ENCODE results near the gene USP7. TPM values are rescaled to one million over a fixed set of nuclear protein-coding genes. Genes with fewer than 3 reads are reported as not detected.

Gene USP7
- total and polyA plus RNA-seq, 10 of the 15 experiments (the other 5 are each of a cell fraction or from before 2014, with no cell fraction given), result 16.2 to 133 (median 60.5) TPM

DNA sequence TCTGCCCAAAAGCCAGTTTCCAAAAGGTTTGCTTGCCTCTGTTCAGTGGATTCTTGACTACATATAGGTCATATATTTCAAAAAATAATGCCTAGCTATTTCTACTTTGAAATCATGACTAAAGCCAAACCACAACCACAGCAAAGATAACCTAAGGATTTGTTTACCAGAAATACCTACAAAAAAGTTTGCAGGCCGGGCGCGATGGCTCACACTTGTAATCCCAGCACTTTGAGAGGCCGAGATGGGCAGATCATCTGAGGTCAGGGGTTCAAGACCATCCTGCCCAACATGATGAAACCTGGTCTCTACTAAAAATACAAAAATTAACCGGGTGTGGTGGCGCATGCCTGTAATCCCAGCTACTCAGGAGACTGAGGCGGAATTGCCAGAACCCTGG, 110.1 kb downstream of the USP7 start:
- H3K27ac ChIP-seq (ENCODE audit: control insufficient read depth, insufficient read depth), result no peak overlapping the region
- RAD21 ChIA-PET (ENCODE audit: unreplicated experiment), result no interaction called here
- no peaks in the 10 kb centered on the region for H3K9me3 ChIP-seq (replicated peaks; ENCODE audit: control insufficient read depth, insufficient read depth, low read length)
- H3K4me1 ChIP-seq (ENCODE audit: control insufficient read depth, insufficient read depth, low read length), result no peaks in the 10 kb centered on the region; the same call in 1 of the 2 replicates
- POLR2A ChIA-PET, result interaction anchor here (1.2 kb wide), 1 partner anchor 10 kb away, joined by 3 read pairs; no protein-coding TSS in a partner anchor
- H3K27me3 ChIP-seq (replicated peaks in 1 of 2; ENCODE audit: control insufficient read depth in 2 of 2, insufficient read depth in 2 of 2, low read length in 1 of 2), result no peaks in the 10 kb centered on the region
- H3K9ac ChIP-seq (ENCODE audit: control insufficient read depth, insufficient read depth, low read length), result no peak overlapping the region
- H3K36me3 ChIP-seq (ENCODE audit: control insufficient read depth in 2 of 2, insufficient read depth in 2 of 2, low read length in 1 of 2), result peaks cover 35 to 63% of the 10 kb centered on the region in 2 experiments
- no peak overlapping the region for H2AFZ ChIP-seq (ENCODE audit: control insufficient read depth, low read depth, low read length)
- 87% methylated on average over 7 of the region's 7 CpGs for WGBS (ENCODE audit: insufficient coverage, insufficient replicate concordance, low lambda C conversion rate, missing lambda C conversion rate)
- no peaks in the 10 kb centered on the region; the same call in 1 of the 2 replicates for H4K20me1 ChIP-seq (ENCODE audit: control insufficient read depth, insufficient read depth)
- FAIRE-seq (no peak), DNase-seq (ENCODE audit: low read depth, low spot score) (no peak), ATAC-seq (no peak)
- no peaks in the 10 kb centered on the region for H3K79me2 ChIP-seq (ENCODE audit: control insufficient read depth, insufficient read depth, low read length)
- SMC1A ChIA-PET (ENCODE audit: uncharacterized antibody, unreplicated experiment), result interaction anchor here (0.6 to 1.0 kb wide), 2 partner anchors 17 to 190 kb away, joined by 3 read pairs; no protein-coding TSS in a partner anchor
- CTCF ChIA-PET, result no interaction called here
- no peak overlapping the region for H3K4me2 ChIP-seq (ENCODE audit: control insufficient read depth, insufficient read depth)
- intact Hi-C loops (cut with micrococcal nuclease; ENCODE audit: unreplicated experiment) (no loop called here), in situ Hi-C loops (cut with MboI) (no loop called here)
- no peak overlapping the region for H3K4me3 ChIP-seq
- TF ChIP-seq PAX5 (IDR thresholded peaks at IDR 0.05; ENCODE audit: borderline replicate concordance, low read depth, low read length), result no peak
- no peak for TF ChIP-seq BRCA1 (IDR thresholded peaks at IDR 0.05; ENCODE audit: low read depth, low read length)
- no peak for TF ChIP-seq BMI1 (IDR thresholded peaks at IDR 0.05; ENCODE audit: borderline replicate concordance)
- TF ChIP-seq CBFB (IDR thresholded peaks at IDR 0.05; ENCODE audit: low read depth), result no peak
- no peak for TF ChIP-seq NBN (IDR thresholded peaks at IDR 0.05)
- no TSS peak for BruUV-seq (replicated peaks)

DNA sequence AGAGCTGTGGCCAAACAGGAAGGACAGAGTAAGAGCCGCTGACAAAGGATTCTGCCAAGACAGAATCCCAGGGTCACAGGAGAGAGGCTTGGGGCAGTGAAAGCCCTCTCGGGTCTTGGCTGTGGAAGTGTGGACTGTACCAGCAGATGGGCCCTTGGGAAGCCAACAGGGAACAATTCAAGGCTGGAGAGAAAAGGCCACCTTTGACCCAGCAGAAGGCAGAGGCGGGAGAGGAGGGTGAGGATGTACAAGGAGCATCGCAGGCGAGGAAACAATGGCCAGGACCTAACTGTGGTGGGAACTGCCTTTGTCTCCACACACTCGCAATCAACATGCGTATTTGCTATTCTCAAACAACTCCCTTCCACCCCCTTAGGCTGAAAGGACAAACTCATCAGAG, 110.6 kb downstream of the USP7 start:
- DNase-seq (ENCODE audit: low read depth, low spot score) (no peak), ATAC-seq (no peak), FAIRE-seq (no peak)
- H2AFZ ChIP-seq (ENCODE audit: control insufficient read depth, low read depth, low read length), result no peak overlapping the region
- H3K27me3 ChIP-seq (replicated peaks in 1 of 2; ENCODE audit: control insufficient read depth in 2 of 2, insufficient read depth in 2 of 2, low read length in 1 of 2), result no peaks in the 10 kb centered on the region
- no peaks in the 10 kb centered on the region; the same call in 1 of the 2 replicates for H3K4me1 ChIP-seq (ENCODE audit: control insufficient read depth, insufficient read depth, low read length)
- no peaks in the 10 kb centered on the region for H3K9me3 ChIP-seq (replicated peaks; ENCODE audit: control insufficient read depth, insufficient read depth, low read length)
- 95% methylated on average over 7 of the region's 7 CpGs for WGBS (ENCODE audit: insufficient coverage, insufficient replicate concordance, low lambda C conversion rate, missing lambda C conversion rate)
- BruUV-seq (replicated peaks), result TSS peak; percentile 23
- TF ChIP-seq POLR2A (IDR thresholded peaks at IDR 0.05; ENCODE audit: low read depth, low read length) (peak; percentile 63), MEF2B (IDR thresholded peaks at IDR 0.05; ENCODE audit: partially characterized antibody, poor library complexity, severe bottlenecking) (no peak)
- ChIA-PET CTCF (no interaction called here), SMC1A (ENCODE audit: uncharacterized antibody, unreplicated experiment) (interaction anchor here (0.6 to 1.0 kb wide), 3 partner anchors 18 to 189 kb away, joined by 3 read pairs; no protein-coding TSS in a partner anchor), POLR2A (interaction anchor here (1.2 kb wide), 1 partner anchor 10 kb away, joined by 3 read pairs; no protein-coding TSS in a partner anchor), RAD21 (ENCODE audit: unreplicated experiment) (no interaction called here)
- H3K27ac ChIP-seq (ENCODE audit: control insufficient read depth, insufficient read depth), result no peak overlapping the region
- H3K36me3 ChIP-seq (ENCODE audit: control insufficient read depth in 2 of 2, insufficient read depth in 2 of 2, low read length in 1 of 2), result peaks cover 33 to 63% of the 10 kb centered on the region in 2 experiments
- H3K9ac ChIP-seq (ENCODE audit: control insufficient read depth, insufficient read depth, low read length), result no peak overlapping the region
- H4K20me1 ChIP-seq (ENCODE audit: control insufficient read depth, insufficient read depth), result no peaks in the 10 kb centered on the region; the same call in 1 of the 2 replicates
- H3K4me3 ChIP-seq, result no peak overlapping the region
- no peaks in the 10 kb centered on the region for H3K79me2 ChIP-seq (ENCODE audit: control insufficient read depth, insufficient read depth, low read length)
- intact Hi-C loops (cut with micrococcal nuclease; ENCODE audit: unreplicated experiment) (no loop called here), in situ Hi-C loops (cut with MboI) (no loop called here)
- no peak overlapping the region for H3K4me2 ChIP-seq (ENCODE audit: control insufficient read depth, insufficient read depth)

Measured in GM12878 (cell line).